HCEC 1CT (cell line): ENCODE measurements around the gene LPA.
"Not testable (repeated sequence)": the region's sequence is repeated elsewhere in the genome, so short reads cannot be mapped to it uniquely, and the experiment has no call there.

ENCODE experiments used
- DNase-seq: peaks from one replicate; pipeline ENCODE4 v3.0.0-alpha.2; 2017

Gene LPA, protein sequence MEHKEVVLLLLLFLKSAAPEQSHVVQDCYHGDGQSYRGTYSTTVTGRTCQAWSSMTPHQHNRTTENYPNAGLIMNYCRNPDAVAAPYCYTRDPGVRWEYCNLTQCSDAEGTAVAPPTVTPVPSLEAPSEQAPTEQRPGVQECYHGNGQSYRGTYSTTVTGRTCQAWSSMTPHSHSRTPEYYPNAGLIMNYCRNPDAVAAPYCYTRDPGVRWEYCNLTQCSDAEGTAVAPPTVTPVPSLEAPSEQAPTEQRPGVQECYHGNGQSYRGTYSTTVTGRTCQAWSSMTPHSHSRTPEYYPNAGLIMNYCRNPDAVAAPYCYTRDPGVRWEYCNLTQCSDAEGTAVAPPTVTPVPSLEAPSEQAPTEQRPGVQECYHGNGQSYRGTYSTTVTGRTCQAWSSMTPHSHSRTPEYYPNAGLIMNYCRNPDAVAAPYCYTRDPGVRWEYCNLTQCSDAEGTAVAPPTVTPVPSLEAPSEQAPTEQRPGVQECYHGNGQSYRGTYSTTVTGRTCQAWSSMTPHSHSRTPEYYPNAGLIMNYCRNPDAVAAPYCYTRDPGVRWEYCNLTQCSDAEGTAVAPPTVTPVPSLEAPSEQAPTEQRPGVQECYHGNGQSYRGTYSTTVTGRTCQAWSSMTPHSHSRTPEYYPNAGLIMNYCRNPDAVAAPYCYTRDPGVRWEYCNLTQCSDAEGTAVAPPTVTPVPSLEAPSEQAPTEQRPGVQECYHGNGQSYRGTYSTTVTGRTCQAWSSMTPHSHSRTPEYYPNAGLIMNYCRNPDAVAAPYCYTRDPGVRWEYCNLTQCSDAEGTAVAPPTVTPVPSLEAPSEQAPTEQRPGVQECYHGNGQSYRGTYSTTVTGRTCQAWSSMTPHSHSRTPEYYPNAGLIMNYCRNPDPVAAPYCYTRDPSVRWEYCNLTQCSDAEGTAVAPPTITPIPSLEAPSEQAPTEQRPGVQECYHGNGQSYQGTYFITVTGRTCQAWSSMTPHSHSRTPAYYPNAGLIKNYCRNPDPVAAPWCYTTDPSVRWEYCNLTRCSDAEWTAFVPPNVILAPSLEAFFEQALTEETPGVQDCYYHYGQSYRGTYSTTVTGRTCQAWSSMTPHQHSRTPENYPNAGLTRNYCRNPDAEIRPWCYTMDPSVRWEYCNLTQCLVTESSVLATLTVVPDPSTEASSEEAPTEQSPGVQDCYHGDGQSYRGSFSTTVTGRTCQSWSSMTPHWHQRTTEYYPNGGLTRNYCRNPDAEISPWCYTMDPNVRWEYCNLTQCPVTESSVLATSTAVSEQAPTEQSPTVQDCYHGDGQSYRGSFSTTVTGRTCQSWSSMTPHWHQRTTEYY (N-terminal part only)

DNA sequence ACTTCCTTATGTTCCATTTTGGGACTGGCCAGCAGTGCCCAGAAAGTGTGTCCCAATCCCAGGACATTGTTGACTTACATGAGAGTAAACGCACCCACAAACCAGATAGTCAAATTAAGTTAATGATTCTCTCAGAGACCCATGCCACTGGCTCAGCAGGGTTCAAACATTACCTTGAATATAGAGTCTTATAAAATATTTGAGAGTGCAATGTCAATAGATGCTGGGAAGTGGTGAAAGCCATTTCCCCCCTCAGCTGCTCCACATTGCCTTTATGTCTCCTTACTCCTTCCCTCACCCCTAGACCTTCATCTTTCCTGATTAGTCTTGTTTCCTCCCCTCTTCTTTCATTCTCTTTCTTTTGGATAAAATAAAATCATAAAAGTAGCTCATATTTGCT is at the start of gene LPA:
Gene LPA, minus strand, starts transcription at position 78 of the 400 bp plus-strand sequence. Its CDS starts 61 bp downstream, at position 17.
- DNase-seq = not testable (repeated sequence)

DNA sequence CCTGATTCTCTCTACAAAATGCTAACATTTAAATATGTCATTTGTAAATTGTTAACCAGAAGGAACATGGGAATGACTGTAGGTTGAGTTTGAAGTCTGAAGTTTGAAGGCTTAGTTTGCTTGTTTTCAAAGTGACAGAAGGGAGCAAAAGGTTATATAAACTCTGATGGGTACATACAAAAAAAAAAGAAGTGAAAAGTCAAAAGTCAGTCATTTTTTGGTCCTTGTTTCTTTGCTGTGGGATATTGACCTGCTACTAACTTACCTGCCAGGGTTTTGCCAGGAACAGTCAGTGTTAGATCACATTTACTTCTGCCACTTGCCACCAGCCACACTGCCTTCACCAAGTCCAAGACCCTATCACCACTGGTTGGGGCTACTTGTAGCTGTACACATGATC is 44.9 kb upstream of the LPA start:
- DNase-seq = not testable (repeated sequence)

DNA sequence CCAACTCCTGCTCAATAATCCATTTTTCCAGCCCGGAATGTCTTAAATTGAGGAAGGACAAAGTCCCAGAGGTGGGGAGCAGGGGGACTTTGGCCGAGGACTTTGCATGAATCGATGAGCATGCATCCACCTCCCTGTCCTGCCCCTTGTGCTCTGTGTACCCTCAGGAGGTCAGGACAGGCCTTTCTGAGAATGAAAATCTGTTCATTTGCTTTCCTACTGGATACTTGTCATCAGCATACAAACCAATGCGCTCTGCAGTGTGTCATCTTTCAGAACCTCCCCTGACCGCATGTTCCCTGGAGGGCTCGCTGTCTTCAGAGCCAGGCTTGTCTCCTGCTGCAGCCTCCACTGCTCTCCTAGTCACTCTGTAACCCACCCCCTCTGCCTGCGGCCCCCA is 40.6 kb upstream of the LPA start:
- DNase-seq = not testable (repeated sequence)

DNA sequence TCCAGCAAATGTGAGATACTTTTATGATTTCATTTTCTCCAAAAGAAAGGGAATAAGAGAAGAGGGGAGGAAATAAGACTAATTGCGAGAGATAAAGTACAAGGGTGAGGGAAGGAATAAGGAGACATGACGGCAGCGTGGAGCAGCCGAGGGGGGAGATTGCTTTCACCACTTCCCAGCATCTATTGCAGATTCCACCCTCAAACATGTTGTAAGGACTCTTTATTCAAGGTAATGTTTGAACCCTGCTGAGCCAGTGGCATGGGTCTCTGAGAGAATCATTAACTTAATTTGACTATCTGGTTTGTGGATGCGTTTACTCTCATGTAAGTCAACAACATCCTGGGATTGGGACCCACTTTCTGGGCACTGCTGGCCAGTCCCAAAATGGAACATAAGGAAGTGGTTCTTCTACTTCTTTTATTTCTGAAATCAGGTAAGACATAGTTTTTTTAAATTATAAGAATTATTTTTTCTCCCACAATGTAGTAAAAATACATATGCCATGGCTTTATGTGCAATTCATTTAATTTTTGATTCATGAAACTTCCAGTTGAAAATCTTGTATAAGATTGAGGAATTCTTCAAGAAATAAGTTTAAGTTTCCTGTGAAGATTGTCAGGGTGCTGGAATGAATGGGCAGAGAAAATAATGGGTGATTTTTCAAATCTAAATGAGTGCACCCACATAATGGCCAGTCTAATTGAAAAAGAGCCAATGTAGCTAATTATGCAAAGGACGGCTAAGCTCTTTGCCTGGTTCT is 38.0 kb upstream of the LPA start, which contains the start of gene PLG:
Gene PLG, plus strand, starts transcription at position 327 of the 763 bp plus-strand sequence. Its CDS starts 61 bp downstream, at position 388.
- DNase-seq = not testable (repeated sequence)

DNA sequence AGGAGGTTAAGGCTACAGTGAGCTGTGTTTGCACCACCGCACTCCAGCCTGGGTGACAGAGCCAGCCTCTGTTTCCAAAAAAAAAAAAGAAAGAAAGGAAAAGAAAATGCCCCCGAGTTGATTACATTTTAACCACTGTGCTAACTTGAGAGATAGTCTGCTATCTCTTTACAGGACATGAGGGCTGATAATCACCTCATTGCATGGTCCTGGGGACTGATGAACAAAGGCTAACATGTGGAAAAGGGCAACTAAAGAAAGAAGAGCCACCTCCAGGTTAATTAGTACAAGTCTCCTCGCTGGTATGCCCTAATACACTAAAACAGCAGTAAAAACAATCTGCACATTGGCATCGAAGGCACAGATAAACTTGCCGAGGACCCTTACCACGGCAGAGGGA is 33.8 kb upstream of the LPA start:
- DNase-seq = no peak

DNA sequence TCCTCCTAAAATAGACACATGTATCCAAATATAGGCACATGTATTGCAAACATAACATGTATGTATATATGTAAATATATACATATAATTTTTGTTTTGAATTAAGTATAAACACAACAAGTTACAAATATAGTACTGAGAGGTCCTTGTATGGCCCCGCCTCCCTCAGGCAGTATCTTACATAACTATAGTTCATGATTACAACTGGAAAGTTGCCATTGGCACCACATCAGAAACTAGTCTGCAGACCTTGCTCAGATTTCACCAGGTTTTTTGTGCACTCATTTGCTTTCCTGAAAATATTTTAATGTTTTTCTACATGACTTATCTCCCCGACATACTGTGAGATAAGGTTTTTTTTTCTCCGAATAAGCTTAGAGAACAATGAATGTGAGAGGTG is 32.8 kb upstream of the LPA start:
- DNase-seq = not testable (repeated sequence)

DNA sequence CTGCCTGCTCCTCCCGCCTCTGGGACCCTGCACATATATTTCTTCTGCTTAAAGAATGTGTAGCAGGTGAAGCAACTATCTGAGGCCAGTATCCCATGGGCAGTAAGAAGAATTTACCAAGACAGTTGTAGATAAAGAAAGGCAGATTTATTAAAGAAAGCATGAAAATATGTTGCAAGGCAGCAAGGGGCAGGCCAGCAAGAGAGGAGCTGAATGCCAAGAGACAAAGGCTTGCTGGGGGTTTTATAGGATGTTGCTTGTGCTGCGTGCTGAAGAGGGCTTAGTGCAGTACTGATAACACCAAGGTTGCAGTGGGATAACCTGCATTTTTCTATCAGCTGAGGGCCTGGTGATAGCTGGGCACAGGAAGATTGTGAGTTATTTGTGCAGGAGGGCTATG is 31.5 kb upstream of the LPA start:
- not testable (repeated sequence) for DNase-seq

DNA sequence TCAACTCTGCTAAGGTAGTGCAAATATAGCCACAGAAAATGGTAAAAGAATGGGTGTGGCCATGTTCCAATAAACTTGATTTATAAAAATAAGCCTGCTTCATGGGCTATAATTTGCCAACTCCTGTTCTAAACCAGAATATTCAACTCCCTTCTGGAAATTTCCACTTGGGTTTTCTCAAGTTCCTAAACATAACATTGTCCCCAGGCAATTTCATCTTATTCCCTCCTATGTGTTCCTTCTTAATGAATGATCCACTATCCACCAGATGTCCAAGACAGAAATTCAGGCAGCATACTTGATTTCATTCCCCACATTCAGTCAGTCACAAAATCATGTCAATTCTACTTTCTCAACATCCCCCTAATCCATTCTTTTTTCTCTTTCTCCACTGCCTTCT is 30.9 kb upstream of the LPA start:
- DNase-seq = peak; percentile 23

DNA sequence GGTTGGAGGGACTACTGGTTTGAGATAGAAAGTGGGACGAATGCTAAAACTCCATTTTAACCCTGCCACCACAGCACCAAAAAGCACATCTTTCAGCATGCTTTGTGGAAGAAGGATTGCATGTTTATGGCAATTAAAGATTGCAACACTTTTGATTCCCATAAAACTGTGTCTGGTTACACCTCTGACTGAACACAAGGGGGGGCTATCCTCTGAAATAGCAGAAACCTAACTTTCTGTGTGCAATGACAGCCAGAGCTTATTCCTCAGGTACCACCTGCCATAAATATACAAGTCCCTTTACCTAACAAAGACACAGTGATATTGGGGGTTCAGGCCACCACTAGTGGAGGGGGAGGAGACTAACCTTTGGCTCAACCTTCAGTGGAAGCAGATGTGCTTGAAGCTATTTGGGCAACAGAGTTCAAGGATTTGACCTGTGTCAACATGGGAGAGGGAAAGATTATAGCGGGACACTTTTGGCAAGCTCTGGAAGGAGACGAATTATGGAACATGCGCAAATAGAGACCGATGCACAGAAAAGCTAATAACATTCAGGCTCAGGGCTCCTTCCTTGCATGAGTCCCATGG is 28.4 kb upstream of the LPA start:
- DNase-seq = no peak

DNA sequence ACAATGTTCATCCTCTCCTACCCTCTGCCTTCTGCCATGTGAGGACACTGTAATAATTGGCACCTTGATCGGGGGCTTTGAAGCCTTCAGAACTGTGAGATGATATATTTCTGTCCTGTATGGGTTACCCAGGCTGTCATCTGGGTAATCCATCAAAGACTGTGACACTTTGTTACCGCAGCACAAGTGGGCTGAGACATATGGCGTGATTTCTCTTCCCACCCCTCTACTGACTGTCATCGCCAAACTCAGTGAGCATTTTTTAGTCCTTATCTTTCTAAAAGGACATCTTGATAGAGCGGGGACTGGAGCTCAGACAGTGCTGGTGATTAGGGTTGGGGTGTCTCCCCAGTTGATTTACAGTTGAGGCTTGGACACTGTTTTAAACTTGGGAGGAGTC is 27.5 kb upstream of the LPA start:
- no peak for DNase-seq

DNA sequence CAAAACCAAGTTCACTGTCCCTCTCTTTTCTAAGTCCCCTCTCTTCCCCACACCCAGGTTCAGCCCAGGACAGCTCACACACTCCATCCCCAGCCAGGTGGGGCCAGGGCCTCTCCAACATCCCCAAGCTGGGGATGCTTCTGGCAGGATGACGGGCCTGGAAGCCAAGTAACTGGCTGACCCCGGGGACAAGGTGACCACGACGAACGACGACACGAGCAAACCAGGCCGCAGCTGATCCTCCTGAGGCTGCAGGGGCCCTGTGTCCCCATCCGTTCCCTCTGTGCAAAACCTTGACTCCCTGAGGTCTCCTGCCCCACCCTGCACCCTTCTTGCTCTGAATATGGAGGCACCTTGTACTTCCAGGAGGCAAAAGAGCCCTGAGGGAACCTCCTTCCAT is 26.4 kb upstream of the LPA start:
- no peak for DNase-seq

DNA sequence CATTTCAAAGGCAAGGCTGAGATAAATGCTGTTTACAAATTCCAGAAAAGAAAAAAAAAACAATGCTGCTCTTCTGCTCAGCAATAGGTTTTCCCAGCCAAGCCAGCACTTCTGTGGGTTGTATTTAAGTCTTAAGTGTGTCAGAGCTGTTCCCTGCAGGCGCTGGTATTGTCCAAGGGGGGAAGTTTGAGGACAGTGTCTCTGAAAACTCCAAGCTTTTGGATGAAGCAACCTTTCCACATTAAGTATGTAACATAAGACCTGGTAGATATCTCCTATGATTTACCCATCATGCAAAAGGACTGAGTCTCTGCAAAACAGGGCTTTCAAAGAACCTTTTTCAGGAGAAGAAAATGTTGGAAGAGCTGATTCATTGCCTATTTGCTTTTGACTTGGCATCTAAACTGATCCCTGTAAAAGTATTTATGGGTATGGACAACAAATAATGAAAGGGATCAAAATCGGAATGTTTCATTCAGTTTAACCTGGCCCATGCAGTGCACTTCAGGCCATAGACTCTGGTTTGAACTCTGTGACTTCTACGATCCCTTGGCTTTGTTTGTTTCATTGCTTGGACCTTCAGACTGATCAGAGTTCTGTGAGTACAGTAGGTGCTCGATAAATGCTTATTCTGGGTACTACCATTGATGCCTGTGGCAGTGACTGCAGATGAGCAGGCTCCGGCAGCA is 21.8 kb upstream of the LPA start:
- DNase-seq = no peak

DNA sequence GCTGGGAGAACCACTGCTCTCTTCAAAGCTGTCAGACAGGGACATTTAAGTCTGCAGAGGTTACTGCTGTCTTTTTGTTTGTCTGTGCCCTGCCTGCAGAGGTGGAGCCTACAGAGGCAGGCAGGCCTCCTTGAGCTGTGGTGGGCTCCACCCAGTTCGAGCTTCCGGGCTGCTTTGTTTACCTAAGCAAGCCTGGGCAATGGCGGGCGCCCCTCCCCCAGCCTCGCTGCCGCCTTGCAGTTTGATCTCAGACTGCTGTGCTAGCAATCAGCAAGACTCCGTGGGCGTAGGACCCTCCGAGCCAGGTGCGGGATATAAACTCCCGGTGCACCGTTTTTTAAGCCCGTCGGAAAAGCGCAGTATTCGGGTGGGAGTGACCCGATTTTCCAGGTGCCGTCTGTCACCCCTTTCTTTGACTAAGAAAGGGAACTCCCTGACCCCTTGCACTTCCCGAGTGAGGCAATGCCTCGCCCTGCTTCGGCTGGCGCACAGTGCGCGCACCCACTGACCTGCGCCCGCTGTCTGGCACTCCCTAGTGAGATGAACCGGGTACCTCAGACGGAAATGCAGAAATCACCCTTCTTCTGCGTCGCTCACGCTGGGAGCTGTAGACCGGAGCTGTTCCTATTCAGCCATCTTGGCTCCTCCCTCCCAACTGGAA is 21.2 kb upstream of the LPA start:
- DNase-seq = not testable (repeated sequence)

DNA sequence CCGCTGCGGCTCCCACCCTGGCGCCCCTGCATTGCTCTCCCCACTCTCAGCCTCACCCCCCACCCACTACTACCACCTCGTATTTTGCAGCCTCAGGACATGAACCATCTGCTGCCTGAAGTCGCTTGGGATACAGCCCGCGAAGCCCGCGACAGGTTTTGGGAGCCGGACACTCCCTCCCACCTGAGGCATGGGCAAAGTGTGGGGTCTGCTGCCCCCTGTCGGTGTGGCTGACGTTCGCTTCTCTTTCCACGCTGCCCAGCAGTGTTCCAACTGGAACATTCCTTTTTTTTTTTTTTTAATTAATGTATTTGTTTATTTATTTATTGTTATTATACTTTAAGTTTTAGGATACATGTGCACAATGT is 15.3 kb upstream of the LPA start:
- no peak for DNase-seq

DNA sequence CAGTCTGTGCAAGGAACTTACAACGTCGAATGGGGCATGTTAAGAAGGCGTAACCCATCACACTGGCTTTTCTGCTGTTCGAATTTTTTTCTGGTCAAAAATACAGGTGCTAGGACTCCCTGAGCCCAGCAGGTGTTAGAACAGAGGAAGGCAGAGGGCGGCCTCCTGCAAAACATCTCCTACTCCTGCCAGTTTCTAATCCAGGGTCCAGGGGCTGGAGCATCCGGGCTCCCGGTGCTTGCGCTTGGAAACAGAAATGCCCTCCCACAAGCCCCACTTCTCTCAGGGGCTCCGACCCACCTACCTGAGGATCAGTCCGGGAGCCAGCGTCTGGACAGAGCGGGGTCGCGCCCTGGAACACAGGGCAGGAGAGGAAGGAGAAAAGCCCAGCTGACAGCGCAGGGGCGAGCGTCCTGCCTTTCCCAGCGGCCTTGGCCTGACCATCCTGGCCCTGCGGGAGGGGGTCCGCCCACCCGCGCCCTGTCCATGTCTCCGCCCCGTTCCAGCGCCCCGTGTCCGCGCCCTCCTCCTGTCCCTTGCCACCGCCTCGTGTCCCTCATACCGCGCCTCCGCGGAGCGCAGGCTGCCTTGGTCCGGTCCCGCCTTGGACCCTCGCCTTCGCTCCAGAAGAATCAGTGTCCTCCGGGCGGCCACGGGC is 14.8 kb upstream of the LPA start:
- DNase-seq = no peak

DNA sequence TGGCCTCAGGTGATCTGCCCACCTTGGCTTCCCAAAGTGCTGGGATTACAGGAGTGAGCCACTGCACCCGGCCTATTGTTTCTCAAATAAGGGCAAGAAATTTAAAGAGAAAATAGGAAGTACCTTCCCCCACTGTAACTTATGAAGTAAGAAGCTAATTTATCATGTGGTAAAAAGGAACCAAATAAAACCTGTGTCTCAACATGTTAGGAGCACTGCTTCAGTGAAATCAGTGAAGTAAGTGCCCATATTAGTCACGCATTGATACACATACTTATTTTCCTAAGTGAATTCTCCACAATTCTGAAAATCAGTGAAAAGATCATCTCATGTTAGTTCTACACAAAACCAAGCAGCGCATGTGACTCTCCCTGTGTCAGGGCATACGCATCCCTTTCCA is 14.2 kb upstream of the LPA start:
- no peak for DNase-seq

DNA sequence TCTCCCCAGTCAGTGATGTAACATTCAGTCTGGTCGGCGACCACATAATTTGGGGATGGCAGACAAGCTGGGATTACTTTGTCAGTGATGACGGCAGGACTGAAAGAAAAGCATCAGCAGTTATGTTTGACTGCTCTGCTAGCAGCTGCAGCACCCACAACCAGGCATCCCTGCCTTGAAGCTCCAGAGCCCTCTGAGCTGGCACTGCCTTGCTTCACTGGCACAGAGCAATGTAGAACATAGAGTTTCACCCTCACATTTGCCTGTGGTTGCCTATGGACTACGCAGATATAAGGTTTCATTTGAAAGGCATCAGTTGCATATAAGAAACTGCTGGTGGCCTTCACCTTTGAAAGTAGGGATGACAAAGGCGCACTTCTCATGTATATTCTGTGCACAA is 12.3 kb upstream of the LPA start:
- DNase-seq = not testable (repeated sequence)

DNA sequence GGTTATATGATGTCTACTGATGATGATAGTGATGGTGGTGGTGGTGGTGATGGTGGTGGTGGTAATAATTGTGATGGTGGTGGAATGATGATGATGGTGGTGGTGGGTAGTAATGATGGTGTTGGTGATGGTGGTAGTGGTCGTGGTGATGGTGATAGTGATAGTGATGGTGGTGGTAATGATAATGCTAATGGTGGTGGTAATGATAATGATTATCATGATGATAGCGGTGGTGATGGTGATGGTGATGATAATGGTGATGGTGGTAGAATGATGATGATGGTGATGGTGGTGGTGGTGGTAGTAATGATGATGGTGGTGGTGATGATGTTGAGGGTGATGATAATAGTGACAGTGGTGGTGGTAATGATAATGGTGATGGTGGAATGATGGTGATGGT is 4.5 kb upstream of the LPA start:
- DNase-seq = no peak

DNA sequence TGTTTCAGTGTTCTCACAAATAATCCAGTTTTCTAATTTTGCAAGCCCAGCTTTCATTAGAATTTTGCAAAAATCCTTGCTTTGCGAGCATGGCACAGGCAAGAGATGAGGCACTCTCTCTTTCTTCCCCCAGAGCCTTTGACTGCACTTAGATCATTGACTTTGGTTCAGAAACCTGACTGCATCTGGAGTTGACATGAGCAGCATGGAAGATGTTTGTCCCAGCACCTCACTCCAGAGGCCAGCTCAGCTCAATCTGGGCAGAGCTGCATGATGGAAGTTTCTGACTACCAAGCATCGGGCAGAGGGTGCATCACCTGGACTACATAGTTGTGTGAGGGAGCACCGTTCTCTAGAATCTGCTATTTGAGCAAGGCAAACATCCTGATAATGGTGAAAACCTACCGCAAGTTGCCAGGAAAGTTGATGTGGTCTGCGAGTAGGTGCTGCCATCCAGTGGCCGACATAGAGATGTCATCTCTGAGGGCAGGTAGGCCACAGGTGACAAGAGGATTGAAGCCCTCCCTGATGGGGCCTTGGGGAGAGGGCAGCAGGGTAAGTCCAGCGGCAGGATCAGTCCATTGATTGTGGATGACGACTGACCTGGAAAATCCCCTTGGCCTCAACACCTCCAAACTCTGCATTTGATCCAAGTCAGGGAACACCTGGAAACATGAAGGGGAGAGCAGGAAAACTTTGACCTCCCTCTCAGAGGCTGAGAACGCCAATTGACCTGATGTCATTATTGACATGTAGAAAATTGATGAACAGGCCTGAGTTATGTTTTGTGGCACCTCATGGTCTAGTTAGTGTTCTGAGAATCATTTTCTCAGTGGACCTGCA is 3.8 kb upstream of the LPA start:
- no peak for DNase-seq
